HFF-Myc (cell line): ENCODE measurements around the gene ANO1.

Experiments used
- DNase-seq: peaks from one replicate; pipeline ENCODE4 v3.0.0-alpha.2; 2011; ENCODE audit warnings: low read depth; ENCODE audit errors: extremely low read depth
- H3K4me3 ChIP-seq: replicated peaks from 2 replicates; pipeline ENCODE4 v1.5.1; 2011; ENCODE audit warnings: low read depth, mild to moderate bottlenecking, control low read depth, low read length
- CTCF ChIP-seq: IDR thresholded peaks from 2 replicates; pipeline ENCODE4 v1.5.1; 2012; ENCODE audit warnings: mild to moderate bottlenecking, low read depth, low read length, control low read depth; ENCODE audit errors: missing control alignments

Gene ANO1

GRCh38 chr11:70182266-70182665 lies 104.1 kb downstream of the ANO1 start:
- no peak for TF ChIP-seq CTCF
- no peak for DNase-seq
- no peak overlapping the region for H3K4me3 ChIP-seq

- no peak for DNase-seq
- TF ChIP-seq CTCF = no peak
- no peak overlapping the region for H3K4me3 ChIP-seq
Observed at GRCh38 chr11:70183032-70183431, 104.9 kb downstream of the ANO1 start.

- no peak overlapping the region for H3K4me3 ChIP-seq
- no peak for DNase-seq
- TF ChIP-seq CTCF = no peak
Observed at GRCh38 chr11:70183483-70184176, 105.5 kb downstream of the ANO1 start.

- DNase-seq = no peak
- TF ChIP-seq CTCF = no peak
- no peak overlapping the region for H3K4me3 ChIP-seq
Observed at GRCh38 chr11:70184396-70184795, 106.3 kb downstream of the ANO1 start.

GRCh38 chr11:70185348-70186055 lies 107.4 kb downstream of the ANO1 start:
- no peak for DNase-seq
- TF ChIP-seq CTCF = no peak
- H3K4me3 ChIP-seq = no peak overlapping the region

GRCh38 chr11:70186420-70186819 lies 108.3 kb downstream of the ANO1 start:
- no peak for DNase-seq
- TF ChIP-seq CTCF = no peak
- no peak overlapping the region for H3K4me3 ChIP-seq
